Vagina (tissue), 2 donors: ENCODE measurements around the gene PROKR1.

Source experiments
- CTCF ChIP-seq, 3 experiments: fragments of 450-650 bp in 2 of 3; fragments of 200-600 bp in 1 of 3; sonication (generic) in 1 of 3; IDR thresholded peaks; one replicate each; pipeline ENCODE4 v1.5.1; 2017 to 2019; ENCODE audit warnings: antibody characterized with exemption in 3 of 3, mild to moderate bottlenecking in 2 of 3, moderate library complexity in 2 of 3
- POLR2AphosphoS5 ChIP-seq, 2 donors: sonication (generic); formaldehyde crosslinking; IDR thresholded peaks; one replicate each; pipeline ENCODE4 v1.9.0; 2017; ENCODE audit warnings: antibody characterized with exemption in 2 of 2, mild to moderate bottlenecking in 2 of 2, low read depth in 1 of 2; ENCODE audit not compliant: insufficient read depth in 1 of 2

- TF ChIP-seq CTCF (IDR thresholded peaks at IDR 0.05): no peak
- TF ChIP-seq POLR2AphosphoS5 (IDR thresholded peaks at IDR 0.05; ENCODE audit: insufficient read depth in 1 of 2, low read depth in 1 of 2): no peak
These were observed 49.1 kb downstream of the PROKR1 start for GRCh38 chr2:68692511-68692910.
